Measurements from ENCODE around the gene NAT8L.
A peak's percentile ranks its signal among the peaks of the same experiment; 100 is the strongest.

The NAT8L gene

GRCh38 chr4:2058264-2059045 is 672 bp upstream of the NAT8L start:
- TF ChIP-seq CTCF (conservative IDR thresholded peaks at IDR 0.05): no peak
- no peak for TF ChIP-seq ZFX (IDR thresholded peaks at IDR 0.05)
- no peak overlapping the region for H3K27ac ChIP-seq

- TF ChIP-seq CTCF (conservative IDR thresholded peaks at IDR 0.05): no peak
- TF ChIP-seq ZFX (IDR thresholded peaks at IDR 0.05): peak; percentile 37; the same call in 1 of the 2 replicates
- H3K27ac ChIP-seq: no peak overlapping the region
Observed at GRCh38 chr4:2059726-2060602, 837 bp downstream of the NAT8L start.

GRCh38 chr4:2060611-2061185 is 1.6 kb downstream of the NAT8L start:
- no peak for TF ChIP-seq ZFX (IDR thresholded peaks at IDR 0.05)
- TF ChIP-seq CTCF (conservative IDR thresholded peaks at IDR 0.05): no peak
- no peak overlapping the region for H3K27ac ChIP-seq

GRCh38 chr4:2061186-2062131 is 2.3 kb downstream of the NAT8L start:
- no peak overlapping the region for H3K27ac ChIP-seq
- TF ChIP-seq CTCF (conservative IDR thresholded peaks at IDR 0.05) (no peak), ZFX (IDR thresholded peaks at IDR 0.05) (no peak)

GRCh38 chr4:2062168-2062807 is 3.2 kb downstream of the NAT8L start:
- no peak overlapping the region for H3K27ac ChIP-seq
- TF ChIP-seq ZFX (IDR thresholded peaks at IDR 0.05) (no peak), CTCF (conservative IDR thresholded peaks at IDR 0.05) (no peak)

- no peak overlapping the region for H3K27ac ChIP-seq
- no peak for TF ChIP-seq ZFX (IDR thresholded peaks at IDR 0.05)
- TF ChIP-seq CTCF (conservative IDR thresholded peaks at IDR 0.05): no peak
Observed at GRCh38 chr4:2062808-2063524, 3.8 kb downstream of the NAT8L start.
